GM12874 (cell line): Measurements from ENCODE around the gene CYBB.

Experiments used
- CTCF ChIP-seq: IDR thresholded peaks from 2 replicates; pipeline ENCODE4 v1.5.1; 2011; ENCODE audit warnings: low read depth, mild to moderate bottlenecking, control low read depth, low read length, moderate library complexity; ENCODE audit not compliant: insufficient read depth

CYBB gene

GRCh38 chrX:37800717-37801116, 20.9 kb downstream of the CYBB start:
- TF ChIP-seq CTCF = no peak

DNA sequence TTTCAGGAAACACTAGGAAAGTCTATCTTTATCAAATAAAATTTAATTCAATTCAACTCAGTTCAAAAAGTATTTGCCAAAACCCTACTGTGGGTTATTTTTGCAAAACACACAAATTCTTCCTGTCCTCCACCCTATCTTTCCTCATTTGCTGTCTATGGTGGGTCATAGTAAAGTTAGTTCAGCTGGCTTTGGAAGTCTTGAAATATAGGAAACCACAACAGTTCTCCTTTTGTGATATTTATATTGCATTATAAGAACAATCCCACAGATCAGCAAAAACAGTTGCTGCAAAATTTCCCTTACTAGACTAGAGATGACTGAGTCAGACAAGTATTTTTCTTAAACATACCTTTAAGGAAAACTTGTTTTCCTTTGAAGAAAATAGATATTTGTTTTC, 22.2 kb downstream of the CYBB start:
- TF ChIP-seq CTCF = no peak

GRCh38 chrX:37803057-37803456, 23.2 kb downstream of the CYBB start:
- no peak for TF ChIP-seq CTCF

DNA sequence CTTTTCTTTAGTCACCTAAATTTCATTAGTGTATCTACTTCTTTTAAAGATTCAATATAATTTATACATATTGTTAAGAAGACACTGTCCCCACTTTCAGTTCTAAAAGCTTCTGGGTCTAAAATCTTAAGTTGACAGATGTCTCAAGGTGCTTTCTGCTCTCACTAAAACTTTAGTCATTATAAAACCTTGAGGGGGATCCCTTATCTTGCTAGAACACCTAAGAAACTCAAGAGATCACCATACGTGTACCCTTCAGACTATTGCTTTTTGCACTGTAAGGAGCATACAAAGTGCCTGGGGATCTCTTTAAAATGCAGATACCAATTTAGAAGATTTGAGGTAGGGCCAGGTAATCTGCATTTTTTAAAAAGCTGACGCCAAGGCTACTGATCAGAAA, 30.1 kb downstream of the CYBB start:
- no peak for TF ChIP-seq CTCF

DNA sequence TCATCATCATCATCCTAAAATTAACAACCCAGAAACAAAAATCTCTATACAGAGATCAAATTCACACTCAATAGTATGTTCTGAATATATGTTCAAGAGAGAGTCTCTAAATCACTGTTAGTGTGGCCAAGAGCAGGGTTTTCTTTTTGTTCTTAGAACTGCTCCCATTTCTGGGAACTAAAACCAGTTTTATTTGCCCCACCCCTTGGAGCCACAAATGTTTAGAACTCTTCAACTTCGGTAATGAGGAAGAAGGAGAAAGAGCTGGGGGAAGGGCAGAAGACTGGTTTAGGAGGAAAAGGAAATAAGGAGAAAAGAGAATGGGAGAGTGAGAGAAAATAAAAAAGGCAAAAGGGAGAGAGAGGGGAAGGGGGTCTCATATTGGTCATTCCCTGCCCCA, 32.3 kb downstream of the CYBB start:
- no peak for TF ChIP-seq CTCF

DNA sequence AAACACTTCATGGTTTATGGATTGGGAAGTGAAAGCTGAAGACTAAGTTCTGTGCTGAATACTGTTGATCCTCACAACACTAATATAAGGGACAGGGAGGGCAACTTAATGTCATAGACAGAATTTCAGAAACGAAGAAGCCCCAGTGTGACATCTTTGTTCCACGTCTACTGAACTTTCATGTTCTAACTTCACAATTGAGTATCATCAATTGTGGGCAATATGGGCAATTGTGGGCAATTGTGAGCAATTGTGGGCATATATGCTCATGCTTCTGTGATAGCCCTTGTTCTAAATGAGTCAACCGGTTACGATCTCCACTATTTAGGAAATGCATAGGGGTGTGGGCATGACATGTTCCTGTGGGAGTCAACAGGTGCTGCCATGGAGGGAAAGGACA, 33.7 kb downstream of the CYBB start:
- no peak for TF ChIP-seq CTCF

- TF ChIP-seq CTCF = no peak
Measured at GRCh38 chrX:37815366-37815765, 35.5 kb downstream of the CYBB start.

DNA sequence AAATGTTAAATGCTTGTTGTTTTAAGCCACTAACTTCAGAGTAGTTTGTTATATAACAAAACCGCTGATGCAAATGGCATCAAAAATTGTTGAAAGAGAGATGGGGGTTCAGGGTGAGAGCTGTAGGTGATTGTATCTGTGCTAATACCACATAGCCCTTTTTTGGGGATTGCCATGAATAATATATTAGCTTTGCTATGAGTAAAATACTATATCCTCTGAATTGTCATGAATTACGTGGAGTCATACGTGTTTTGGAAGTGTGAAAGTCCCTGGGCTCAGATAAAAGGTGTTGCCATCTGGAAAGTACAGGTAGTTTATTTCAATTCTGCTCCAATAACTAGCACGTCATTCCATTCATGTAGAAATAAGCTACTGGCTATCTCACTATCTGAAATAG, 36.9 kb downstream of the CYBB start:
- no peak for TF ChIP-seq CTCF
